Neural cell (in vitro differentiated cells): ENCODE results near the gene TRAM2.

ENCODE experiments used
- CTCF ChIP-seq: fragments of 450-650 bp; IDR thresholded peaks from 2 replicates; pipeline ENCODE4 v1.5.1; 2014; ENCODE audit warnings: antibody characterized with exemption, mild to moderate bottlenecking, moderate library complexity; ENCODE audit not compliant: poor library complexity, severe bottlenecking
- EZH2 ChIP-seq: fragments of 200-600, 300-800 bp; shearing (Covaris generic), sonication (generic); IDR thresholded peaks from 2 replicates; pipeline ENCODE4 v1.6.1; 2014; ENCODE audit warnings: antibody characterized with exemption, low read length, borderline replicate concordance, mild to moderate bottlenecking; ENCODE audit not compliant: insufficient read depth, poor library complexity, severe bottlenecking
- POLR2AphosphoS5 ChIP-seq: IDR thresholded peaks from 2 replicates; pipeline ENCODE4 v1.6.1; 2012
- RAD21 ChIP-seq: fragments of 450-650 bp; conservative IDR thresholded peaks from 2 replicates; pipeline ENCODE4 v1.6.1; 2014; ENCODE audit warnings: antibody characterized with exemption, mild to moderate bottlenecking, moderate library complexity
- REST ChIP-seq: IDR thresholded peaks from 2 replicates; pipeline ENCODE4 v1.6.1; 2012; ENCODE audit warnings: borderline replicate concordance
- SMC3 ChIP-seq: fragments of 450-650 bp; conservative IDR thresholded peaks from 2 replicates; pipeline ENCODE4 v1.6.1; 2014; ENCODE audit warnings: antibody characterized with exemption, mild to moderate bottlenecking, moderate library complexity; ENCODE audit not compliant: poor library complexity
- TAF1 ChIP-seq: IDR thresholded peaks from 2 replicates; pipeline ENCODE4 v1.6.1; 2012; ENCODE audit warnings: low read depth

- TF ChIP-seq CTCF (no peak), REST (no peak), RAD21 (no peak), EZH2 (no peak), TAF1 (no peak), SMC3 (no peak), POLR2AphosphoS5 (no peak)
Observed at GRCh38 chr6:52551483-52552277, 25.2 kb downstream of the TRAM2 start.
